H1 (cell line): ENCODE data around the gene MCM9. TPM values are rescaled to one million over a fixed set of nuclear protein-coding genes. Genes with fewer than 3 reads are reported as not detected.

Experiments used
- CTCF ChIA-PET: fragments of 300-600 bp; sonication (Branson Sonifier 250); formaldehyde crosslinking; loops from one replicate; lab custom pipeline; 2021; ENCODE audit not compliant: partially characterized antibody; lab: Charles Lee
- POLR2A ChIA-PET: fragments of 300-600 bp; sonication (Branson Sonifier 250); formaldehyde crosslinking; loops from one replicate; lab custom pipeline; 2021; ENCODE audit warnings: inconsistent platforms; ENCODE audit not compliant: partially characterized antibody; lab: Charles Lee
- DNase-seq, 2 experiments: peaks; one replicate each; pipeline versions ENCODE4 v3.0.0 to v3.0.0-alpha.2; 2010 to 2022; ENCODE audit warnings: low spot score in 2 of 2, low read depth in 1 of 2, mixed read lengths in 1 of 2
- FAIRE-seq: peaks from 2 replicates; lab custom pipeline; 2011; peaks lifted over from hg19 to GRCh38; lab: Jason Lieb, UNC
- H2AFZ ChIP-seq: 2 replicates; pipeline ENCODE4 v1.8.1; 2012; ENCODE audit warnings: low read length, inconsistent platforms
- H2AK5ac ChIP-seq: 2 replicates; pipeline ENCODE4 v1.6.1; 2013; ENCODE audit warnings: low read depth, low read length
- H2BK120ac ChIP-seq: replicated peaks from 2 replicates; pipeline ENCODE3; 2013; ENCODE audit warnings: low read depth, low read length, inconsistent platforms
- H2BK12ac ChIP-seq: 2 replicates; pipeline ENCODE4 v1.6.1; 2013; ENCODE audit warnings: low read depth, low read length
- H2BK15ac ChIP-seq: 2 replicates; pipeline ENCODE4 v1.6.1; 2013; ENCODE audit warnings: low read length
- H2BK20ac ChIP-seq: 2 replicates; pipeline ENCODE4 v1.6.1; 2013; ENCODE audit warnings: low read length
- H2BK5ac ChIP-seq: 2 replicates; pipeline ENCODE4 v1.6.1; 2013; ENCODE audit warnings: low read depth, low read length
- H3K14ac ChIP-seq: 2 replicates; pipeline ENCODE4 v1.6.1; 2013; ENCODE audit warnings: inconsistent platforms; ENCODE audit not compliant: insufficient read length
- H3K18ac ChIP-seq: 2 replicates; pipeline ENCODE4 v1.6.1; 2013; ENCODE audit warnings: low read length; ENCODE audit errors: extremely low read depth
- H3K23ac ChIP-seq: 2 replicates; pipeline ENCODE4 v1.6.1; 2013; ENCODE audit warnings: inconsistent platforms; ENCODE audit not compliant: insufficient read length
- H3K23me2 ChIP-seq: 2 replicates; pipeline ENCODE4 v1.6.1; 2013; ENCODE audit warnings: low read depth, low read length
- H3K27ac ChIP-seq: 2 replicates; pipeline ENCODE4 v1.6.1; 2011; ENCODE audit warnings: low read depth, low read length, inconsistent platforms
- H3K27me3 ChIP-seq, 4 experiments: replicated peaks in 1 of 4; 1 replicate in 1 of 4; 2 replicates in 3 of 4; pipeline versions ENCODE4 v1.6.1 to v1.8.1; 2011 to 2013; ENCODE audit warnings: low read length in 3 of 4, mild to moderate bottlenecking in 3 of 4, inconsistent platforms in 2 of 4, mixed read lengths in 2 of 4, moderate library complexity in 1 of 4; ENCODE audit not compliant: control insufficient read depth in 3 of 4, insufficient read depth in 3 of 4; ENCODE audit errors: extremely low read depth in 1 of 4
- H3K36me3 ChIP-seq, 4 experiments: 2 replicates each; pipeline versions ENCODE4 v1.6.1 to v1.8.1; 2011 to 2013; ENCODE audit warnings: mild to moderate bottlenecking in 4 of 4, low read length in 3 of 4, moderate library complexity in 2 of 4, control low read depth in 1 of 4, inconsistent platforms in 1 of 4; ENCODE audit not compliant: insufficient read depth in 4 of 4, control insufficient read depth in 2 of 4
- H3K4ac ChIP-seq: replicated peaks from 2 replicates; pipeline ENCODE3; 2013; ENCODE audit warnings: low read length, low read depth, mixed read lengths, inconsistent platforms; ENCODE audit not compliant: insufficient read length
- H3K4me1 ChIP-seq, 4 experiments: replicated peaks in 1 of 4; 1 replicate in 1 of 4; 2 replicates in 3 of 4; pipeline versions ENCODE4 v1.6.1 to v1.8.1; 2011 to 2013; ENCODE audit warnings: low read length in 3 of 4, inconsistent platforms in 2 of 4, mixed read lengths in 1 of 4; ENCODE audit not compliant: insufficient read depth in 4 of 4, control insufficient read depth in 3 of 4
- H3K4me2 ChIP-seq, 2 experiments: 2 replicates each; pipeline versions ENCODE4 v1.6.1 to v1.8.1; 2011 to 2013; ENCODE audit warnings: low read depth in 2 of 2, low read length in 2 of 2, control low read depth in 1 of 2, inconsistent platforms in 1 of 2, mild to moderate bottlenecking in 1 of 2; ENCODE audit not compliant: insufficient read depth in 1 of 2
- H3K4me3 ChIP-seq, 4 experiments: fragments of 200-600, 300-600 bp in 1 of 4; sonication (generic), shearing (Covaris generic), sonication (Bioruptor Twin) in 1 of 4; 2 replicates each; pipeline versions ENCODE4 v1.5.1 to v1.8.1; 2011 to 2016; ENCODE audit warnings: low read length in 4 of 4, low read depth in 3 of 4, control low read depth in 2 of 4, inconsistent platforms in 2 of 4, mild to moderate bottlenecking in 2 of 4, mixed read lengths in 1 of 4, moderate library complexity in 1 of 4; ENCODE audit not compliant: insufficient read depth in 2 of 4; ENCODE audit errors: extremely low read depth in 1 of 4
- H3K56ac ChIP-seq: replicated peaks from 2 replicates; pipeline ENCODE3; 2013; ENCODE audit warnings: low read depth, mild to moderate bottlenecking, mixed read lengths, low read length, inconsistent platforms; ENCODE audit not compliant: insufficient read length
- H3K79me1 ChIP-seq: 2 replicates; pipeline ENCODE4 v1.6.1; 2013; ENCODE audit warnings: low read depth, low read length, control low read depth
- H3K79me2 ChIP-seq, 2 experiments: 2 replicates each; pipeline versions ENCODE4 v1.6.1 to v1.8.1; 2012 to 2013; ENCODE audit warnings: low read length in 2 of 2, mild to moderate bottlenecking in 2 of 2, inconsistent platforms in 1 of 2; ENCODE audit not compliant: insufficient read depth in 2 of 2, control insufficient read depth in 1 of 2
- H3K9ac ChIP-seq, 4 experiments: replicated peaks in 1 of 4; 1 replicate in 1 of 4; 2 replicates in 3 of 4; pipeline versions ENCODE4 v1.6.1 to v1.8.1; 2011 to 2013; ENCODE audit warnings: low read depth in 3 of 4, low read length in 3 of 4, control low read depth in 2 of 4, mild to moderate bottlenecking in 2 of 4, moderate library complexity in 2 of 4, inconsistent platforms in 1 of 4; ENCODE audit errors: extremely low read depth in 1 of 4
- H3K9me3 ChIP-seq, 2 experiments: 2 replicates each; pipeline versions ENCODE4 v1.6.1 to v1.8.1; 2012 to 2013; ENCODE audit warnings: mild to moderate bottlenecking in 2 of 2, moderate library complexity in 2 of 2, control low read depth in 1 of 2, inconsistent platforms in 1 of 2, low read depth in 1 of 2, low read length in 1 of 2, mixed read lengths in 1 of 2; ENCODE audit not compliant: insufficient read depth in 2 of 2
- H4K20me1 ChIP-seq, 2 experiments: replicated peaks in 1 of 2; 2 replicates each; pipeline versions ENCODE3 to v1.8.1; 2011 to 2013; ENCODE audit warnings: inconsistent platforms in 2 of 2, low read length in 2 of 2, mild to moderate bottlenecking in 1 of 2; ENCODE audit not compliant: insufficient read depth in 2 of 2, control insufficient read depth in 1 of 2
- H4K5ac ChIP-seq: 2 replicates; pipeline ENCODE4 v1.6.1; 2013; ENCODE audit warnings: low read length, low read depth, mixed read lengths, inconsistent platforms; ENCODE audit not compliant: insufficient read length
- H4K8ac ChIP-seq: 2 replicates; pipeline ENCODE4 v1.8.0; 2013; ENCODE audit warnings: mild to moderate bottlenecking, moderate library complexity, low read length, inconsistent platforms; ENCODE audit not compliant: insufficient read depth; ENCODE audit errors: extremely low read depth
- H4K91ac ChIP-seq: replicated peaks from 2 replicates; pipeline ENCODE3; 2013; ENCODE audit warnings: low read length, mixed read lengths, inconsistent platforms; ENCODE audit not compliant: insufficient read length
- SIN3A ChIP-seq, 2 experiments: IDR thresholded peaks in 1 of 2; conservative IDR thresholded peaks in 1 of 2; 2 replicates each; pipeline ENCODE4 v1.6.1; 2011 to 2012; ENCODE audit warnings: low read length in 2 of 2, improper control_type of control experiment in 1 of 2, low read depth in 1 of 2, mild to moderate bottlenecking in 1 of 2
- TBP ChIP-seq: IDR thresholded peaks from 2 replicates; pipeline ENCODE4 v1.6.1; 2011; ENCODE audit warnings: low read depth, low read length, improper control_type of control experiment
- WGBS, 2 experiments: shearing (Covaris generic) in 1 of 2; methylation state at CpG; one replicate each; pipeline versions ENCODE4 v1.1.6 to v1.1.7; 2013 to 2015; ENCODE audit warnings: low lambda C conversion rate in 2 of 2, mixed read lengths in 2 of 2, inconsistent platforms in 1 of 2, low coverage in 1 of 2, missing lambda C conversion rate in 1 of 2; ENCODE audit not compliant: insufficient replicate concordance in 2 of 2, insufficient coverage in 1 of 2, insufficient read length in 1 of 2; ENCODE audit errors: extremely low coverage in 1 of 2, missing lambda C conversion rate in 1 of 2; 5-methylcytosine and 5-hydroxymethylcytosine counted together
- polyA plus RNA-seq, 7 experiments: library from polyadenylated mRNA; depleted of rRNA in 3 of 7; stranded (reverse) in 5 of 7; unstranded in 2 of 7; fragments of >200 nt in 5 of 7; fragments of 200-250 nt in 2 of 7; gene quantifications; 1 replicate in 5 of 7; 2 replicates in 1 of 7; 4 replicates in 1 of 7; pipeline versions ENCODE4 v1.2.1 to v1.2.3, GENCODE V29; 2011 to 2013; ENCODE audit warnings: missing spikeins in 2 of 7, mixed read lengths in 2 of 7
- total RNA-seq: library from RNA; stranded (reverse); fragmentation: NEBNext Ultra II Directional; extraction: Animal tissue kit (Norgen Biotek cat#: 25700); gene quantifications from 2 replicates; pipeline ENCODE4 v1.2.1, GENCODE V29; 2021

MCM9 gene
- total and polyA plus RNA-seq, 2 of the 8 experiments (the other 6 are each of a cell fraction or from before 2014, with no cell fraction given), result 3.7 to 11.4 TPM

- Histone ChIP-seq H3K4me3 (no peak overlapping the region), H3K9me3 (no peaks in the 10 kb centered on the region), H3K23me2 (no peaks in the 10 kb centered on the region), H3K4me1 (no peaks in the 10 kb centered on the region), H3K36me3 (no peaks in the 10 kb centered on the region), H3K18ac (no peak overlapping the region), H2BK120ac (no peak overlapping the region), H2AK5ac (no peak overlapping the region), H4K20me1 (no peaks in the 10 kb centered on the region), H3K79me2 (no peaks in the 10 kb centered on the region), H3K56ac (no peak overlapping the region), H2AFZ (no peak overlapping the region), H4K5ac (no peak overlapping the region), H3K27ac (no peak overlapping the region), H2BK20ac (no peak overlapping the region), H2BK15ac (no peak overlapping the region), H3K23ac (no peak overlapping the region), H3K4ac (no peak overlapping the region), H3K9ac (no peak overlapping the region), H2BK5ac (no peak overlapping the region), H3K79me1 (no peaks in the 10 kb centered on the region), H4K8ac (no peak overlapping the region), H3K14ac (no peak overlapping the region), H3K4me2 (no peak overlapping the region), H2BK12ac (no peak overlapping the region), H4K91ac (no peak overlapping the region), H3K27me3 (no peaks in the 10 kb centered on the region)
- DNase-seq (no peak), FAIRE-seq (no peak)
- POLR2A ChIA-PET, result no interaction called here
- 86% methylated on average over 4 of the region's 4 CpGs; no CpG with 5 or more reads in 1 of the 2 experiments for WGBS, 2 experiments
- CTCF ChIA-PET, result interaction anchor here (0.9 to 1.2 kb wide), 2 partner anchors 11 to 67 kb away, joined by 3 to 4 read pairs; no protein-coding TSS in a partner anchor
- TF ChIP-seq TBP, result no peak
- no peak for TF ChIP-seq SIN3A (conservative IDR thresholded peaks at IDR 0.05 in 1 of 2, IDR thresholded peaks at IDR 0.05 in 1 of 2; ENCODE audit: low read depth in 1 of 2, low read length in 2 of 2)
These were observed 130.9 kb downstream of the MCM9 start for GRCh38 chr6:118804091-118804490.
